SK-N-SH (cell line): ENCODE data around the gene MYO10. TPM values are rescaled to one million over a fixed set of nuclear protein-coding genes. Genes with fewer than 3 reads are reported as not detected.

Experiments
- CTCF ChIA-PET: fragments of 300-600, 350-600 bp; formaldehyde crosslinking; extraction: SDS; loops from one replicate; lab custom pipeline; 2021; lab: Yijun Ruan, JAX
- POLR2A ChIA-PET: fragments of 350-600 bp; sonication (Branson Sonifier 250); formaldehyde crosslinking; extraction: SDS; loops from one replicate; lab custom pipeline; 2020; ENCODE audit warnings: antibody characterized with exemption, inconsistent platforms; lab: Yijun Ruan, JAX
- DNase-seq: peaks from one replicate; pipeline ENCODE4 v3.0.0; 2012
- H2AFZ ChIP-seq: fragments of 200-600 bp; sonication (generic); 2 replicates; pipeline ENCODE4 v1.8.1; 2016; ENCODE audit warnings: antibody characterized with exemption, mild to moderate bottlenecking, low read depth
- H3F3A ChIP-seq: fragments of 200-600 bp; sonication (generic); replicated peaks from 2 replicates; pipeline ENCODE3; 2016; ENCODE audit warnings: antibody characterized with exemption, mild to moderate bottlenecking; ENCODE audit not compliant: insufficient read depth
- H3K27ac ChIP-seq, 2 experiments: fragments of 200-500 bp in 1 of 2; fragments of 200-600 bp in 1 of 2; sonication (Bioruptor generic) in 1 of 2; sonication (generic), shearing (Covaris generic) in 1 of 2; 2 replicates each; pipeline versions ENCODE4 v1.5.1 to v1.6.1; 2014 to 2016; ENCODE audit warnings: low read depth in 2 of 2, inconsistent platforms in 1 of 2, low read length in 1 of 2, mild to moderate bottlenecking in 1 of 2, mixed read lengths in 1 of 2
- H3K27me3 ChIP-seq: fragments of 200-600 bp; sonication (generic), shearing (Covaris generic); 2 replicates; pipeline ENCODE4 v1.6.1; 2016; ENCODE audit warnings: mixed run types; ENCODE audit not compliant: insufficient read depth
- H3K36me3 ChIP-seq, 2 experiments: fragments of 200-500 bp in 1 of 2; fragments of 200-600 bp in 1 of 2; sonication (Bioruptor generic) in 1 of 2; sonication (generic) in 1 of 2; replicated peaks in 1 of 2; 2 replicates each; pipeline versions ENCODE3 to v1.5.1; 2014 to 2016; ENCODE audit warnings: low read length in 1 of 2, mild to moderate bottlenecking in 1 of 2; ENCODE audit not compliant: insufficient read depth in 2 of 2, control insufficient read depth in 1 of 2
- H3K4me1 ChIP-seq, 2 experiments: fragments of 200-500 bp in 1 of 2; fragments of 200-600 bp in 1 of 2; sonication (Bioruptor generic) in 1 of 2; sonication (generic), shearing (Covaris generic) in 1 of 2; 2 replicates each; pipeline versions ENCODE4 v1.5.1 to v1.6.1; 2014 to 2016; ENCODE audit warnings: low read depth in 1 of 2, low read length in 1 of 2, mixed run types in 1 of 2; ENCODE audit not compliant: insufficient read depth in 2 of 2, control insufficient read depth in 1 of 2
- H3K4me2 ChIP-seq: fragments of 200-600 bp; sonication (generic), shearing (Covaris generic); 2 replicates; pipeline ENCODE4 v1.6.1; 2017; ENCODE audit warnings: mixed run types
- H3K4me3 ChIP-seq, 2 experiments: fragments of 200-500 bp in 1 of 2; fragments of 200-600 bp in 1 of 2; sonication (Bioruptor generic) in 1 of 2; sonication (generic), shearing (Covaris generic) in 1 of 2; 2 replicates each; pipeline versions ENCODE4 v1.5.1 to v1.8.1; 2014 to 2016; ENCODE audit warnings: low read depth in 2 of 2, inconsistent platforms in 1 of 2, low read length in 1 of 2, mild to moderate bottlenecking in 1 of 2, mixed read lengths in 1 of 2, moderate library complexity in 1 of 2
- H3K79me2 ChIP-seq: fragments of 200-600 bp; sonication (generic); 2 replicates; pipeline ENCODE4 v1.8.1; 2017; ENCODE audit warnings: mild to moderate bottlenecking; ENCODE audit not compliant: insufficient read depth
- H3K9ac ChIP-seq: fragments of 200-600 bp; sonication (generic); 2 replicates; pipeline ENCODE4 v1.6.1; 2017; ENCODE audit warnings: mixed run types
- H3K9me2 ChIP-seq: fragments of 200-600 bp; sonication (generic); 2 replicates; pipeline ENCODE4 v1.6.1; 2017; ENCODE audit warnings: mixed run types
- H3K9me3 ChIP-seq: fragments of 200-600 bp; sonication (generic); 2 replicates; pipeline ENCODE4 v1.6.1; 2017; ENCODE audit warnings: mixed run types, mild to moderate bottlenecking, moderate library complexity
- H4K20me1 ChIP-seq: fragments of 200-600 bp; sonication (generic); 2 replicates; pipeline ENCODE4 v1.6.1; 2017; ENCODE audit warnings: mild to moderate bottlenecking, mixed run types; ENCODE audit not compliant: insufficient read depth
- CHD2 ChIP-seq: fragments of 150-350 bp; IDR thresholded peaks from 2 replicates; pipeline ENCODE4 v1.6.1; 2018; ENCODE audit warnings: low read length; ENCODE audit not compliant: partially characterized antibody
- ELF1 ChIP-seq: IDR thresholded peaks from 2 replicates; pipeline ENCODE4 v1.4.0; 2012
- EP300 ChIP-seq, 2 experiments: IDR thresholded peaks; 2 replicates each; pipeline versions ENCODE4 v1.4.0 to v1.6.1; 2012; ENCODE audit warnings: borderline replicate concordance in 1 of 2, low read depth in 1 of 2, low read length in 1 of 2
- FOSL2 ChIP-seq: IDR thresholded peaks from 2 replicates; pipeline ENCODE4 v1.4.0; 2012; ENCODE audit warnings: low read depth, mild to moderate bottlenecking, moderate library complexity, borderline replicate concordance
- FOXJ3 ChIP-seq: sonication (generic); formaldehyde crosslinking; IDR thresholded peaks from 2 replicates; pipeline ENCODE4 v1.5.1; 2020; ENCODE audit warnings: mild to moderate bottlenecking, missing genetic modification reagents
- GABPA ChIP-seq: IDR thresholded peaks from 2 replicates; pipeline ENCODE4 v1.4.0; 2012; ENCODE audit warnings: low read depth, mild to moderate bottlenecking
- GATA2 ChIP-seq: sonication (generic); formaldehyde crosslinking; IDR thresholded peaks from 2 replicates; pipeline ENCODE4 v1.5.0; 2020; ENCODE audit warnings: mild to moderate bottlenecking, missing genetic modification reagents
- IRF3 ChIP-seq: fragments of 150-350 bp; IDR thresholded peaks from 2 replicates; pipeline ENCODE4 v1.6.1; 2016; ENCODE audit warnings: mild to moderate bottlenecking, low read depth, low read length
- JUND ChIP-seq: IDR thresholded peaks from 2 replicates; pipeline ENCODE4 v1.4.0; 2012
- MEF2A ChIP-seq: IDR thresholded peaks from 2 replicates; pipeline ENCODE4 v1.4.0; 2012; ENCODE audit warnings: low read depth, borderline replicate concordance
- MXI1 ChIP-seq: IDR thresholded peaks from 2 replicates; pipeline ENCODE4 v1.6.1; 2012; ENCODE audit warnings: mild to moderate bottlenecking, low read depth, low read length, improper control_type of control experiment
- NFIC ChIP-seq: IDR thresholded peaks from 2 replicates; pipeline ENCODE4 v1.4.0; 2012; ENCODE audit warnings: borderline replicate concordance
- POLR2AphosphoS5 ChIP-seq: IDR thresholded peaks from 2 replicates; pipeline ENCODE4 v1.6.1; 2012; ENCODE audit warnings: low read depth, low read length
- RAD21 ChIP-seq: IDR thresholded peaks from 2 replicates; pipeline ENCODE4 v1.6.1; 2012; ENCODE audit warnings: mild to moderate bottlenecking, low read length
- RCOR1 ChIP-seq: fragments of 150-350 bp; IDR thresholded peaks from 2 replicates; pipeline ENCODE4 v1.6.1; 2017; ENCODE audit warnings: antibody characterized with exemption, low read length
- RFX5 ChIP-seq: IDR thresholded peaks from 2 replicates; pipeline ENCODE4 v1.6.1; 2012; ENCODE audit warnings: mild to moderate bottlenecking, improper control_type of control experiment, low read length
- RXRA ChIP-seq: IDR thresholded peaks from 2 replicates; pipeline ENCODE4 v1.4.0; 2012; ENCODE audit warnings: low read depth, mild to moderate bottlenecking, borderline replicate concordance
- SIN3A ChIP-seq: IDR thresholded peaks from 2 replicates; pipeline ENCODE4 v1.6.1; 2012; ENCODE audit warnings: low read depth, mild to moderate bottlenecking, low read length, moderate library complexity, borderline replicate concordance
- SMC3 ChIP-seq: IDR thresholded peaks from 2 replicates; pipeline ENCODE4 v1.6.1; 2012; ENCODE audit warnings: low read depth, low read length, improper control_type of control experiment
- TAF1 ChIP-seq: IDR thresholded peaks from 2 replicates; pipeline ENCODE4 v1.6.1; 2012; ENCODE audit warnings: low read depth, mild to moderate bottlenecking, low read length, moderate library complexity, borderline replicate concordance
- TCF12 ChIP-seq: IDR thresholded peaks from 2 replicates; pipeline ENCODE4 v1.4.0; 2012
- TEAD4 ChIP-seq: IDR thresholded peaks from 2 replicates; pipeline ENCODE4 v1.4.0; 2012; ENCODE audit warnings: mild to moderate bottlenecking, borderline replicate concordance; ENCODE audit not compliant: insufficient read depth
- ZBTB33 ChIP-seq: IDR thresholded peaks from 2 replicates; pipeline ENCODE4 v1.4.0; 2012; ENCODE audit warnings: low read depth, borderline replicate concordance
- WGBS: methylation state at CpG from one replicate; pipeline ENCODE4 v1.1.6; 2017; ENCODE audit warnings: low lambda C conversion rate; 5-methylcytosine and 5-hydroxymethylcytosine counted together
- polyA plus RNA-seq, 3 experiments: library from polyadenylated mRNA; depleted of rRNA; stranded (reverse); fragments of >200 nt; gene quantifications; 2 replicates each; pipeline ENCODE4 v1.2.3, GENCODE V29; 2012
- TF ChIP-seq, protein P1 (sequence below): IDR thresholded peaks from 2 replicates; pipeline ENCODE4 v1.4.0; 2012; ENCODE audit warnings: low read depth, borderline replicate concordance
- TF ChIP-seq, protein P2 (sequence below): IDR thresholded peaks from 2 replicates; pipeline ENCODE4; 2012
- TF ChIP-seq, protein P3 (sequence below): IDR thresholded peaks from 2 replicates; pipeline ENCODE4 v1.4.0; 2012; ENCODE audit warnings: low read depth
- TF ChIP-seq, protein P4 (sequence below): fragments of 150-350 bp; IDR thresholded peaks from 2 replicates; pipeline ENCODE4 v1.6.1; 2017; ENCODE audit warnings: antibody characterized with exemption, low read length, low read depth, borderline replicate concordance

Gene MYO10
- polyA plus RNA-seq, 1 of the 3 experiments (the other 2 are of a cell fraction): 8.1 TPM

- Histone ChIP-seq H3K4me3 (no peak overlapping the region), H3K36me3 (peaks cover 0 to 7% of the 10 kb centered on the region in 2 experiments), H2AFZ (no peak overlapping the region), H3K9me2 (no peaks in the 10 kb centered on the region), H3K79me2 (peaks cover 100% of the 10 kb centered on the region), H3K27ac (peak overlapping the region; percentile 51 to 77; a peak in 2 of 4 replicates), H3K27me3 (no peaks in the 10 kb centered on the region), H3K9me3 (no peaks in the 10 kb centered on the region), H4K20me1 (peaks cover 94% of the 10 kb centered on the region), H3F3A (peaks cover 14% of the 10 kb centered on the region), H3K4me1 (peaks cover 20% of the 10 kb centered on the region in 2 experiments; a peak in 3 of 4 replicates), H3K4me2 (no peak overlapping the region), H3K9ac (no peak overlapping the region)
- DNase-seq: peak; percentile 55
- TF ChIP-seq TCF12 (no peak; the same call in 1 of the 2 replicates), FOXJ3 (CRISPR knock-in tag) (no peak), NFIC (no peak), TEAD4 (no peak), RFX5 (no peak), JUND (no peak), MEF2A (no peak), GABPA (no peak), FOSL2 (no peak), CHD2 (peak; percentile 49), ELF1 (no peak), SMC3 (no peak), TAF1 (no peak), ZBTB33 (no peak), IRF3 (no peak), RXRA (no peak), RAD21 (peak; percentile 8; the same call in 1 of the 2 replicates), RCOR1 (peak; percentile 79), POLR2AphosphoS5 (no peak), EP300 (IDR thresholded peaks at IDR 0.05; ENCODE audit: borderline replicate concordance in 1 of 2, low read depth in 1 of 2, low read length in 1 of 2) (peak in 1 of 2 experiments; percentile 63; a peak in 2 of 4 replicates), MXI1 (no peak), GATA2 (CRISPR knock-in tag) (peak; percentile 69), SIN3A (no peak)
- TF ChIP-seq, protein P1, sequence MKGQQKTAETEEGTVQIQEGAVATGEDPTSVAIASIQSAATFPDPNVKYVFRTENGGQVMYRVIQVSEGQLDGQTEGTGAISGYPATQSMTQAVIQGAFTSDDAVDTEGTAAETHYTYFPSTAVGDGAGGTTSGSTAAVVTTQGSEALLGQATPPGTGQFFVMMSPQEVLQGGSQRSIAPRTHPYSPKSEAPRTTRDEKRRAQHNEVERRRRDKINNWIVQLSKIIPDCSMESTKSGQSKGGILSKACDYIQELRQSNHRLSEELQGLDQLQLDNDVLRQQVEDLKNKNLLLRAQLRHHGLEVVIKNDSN: no peak
- TF ChIP-seq, protein P2, sequence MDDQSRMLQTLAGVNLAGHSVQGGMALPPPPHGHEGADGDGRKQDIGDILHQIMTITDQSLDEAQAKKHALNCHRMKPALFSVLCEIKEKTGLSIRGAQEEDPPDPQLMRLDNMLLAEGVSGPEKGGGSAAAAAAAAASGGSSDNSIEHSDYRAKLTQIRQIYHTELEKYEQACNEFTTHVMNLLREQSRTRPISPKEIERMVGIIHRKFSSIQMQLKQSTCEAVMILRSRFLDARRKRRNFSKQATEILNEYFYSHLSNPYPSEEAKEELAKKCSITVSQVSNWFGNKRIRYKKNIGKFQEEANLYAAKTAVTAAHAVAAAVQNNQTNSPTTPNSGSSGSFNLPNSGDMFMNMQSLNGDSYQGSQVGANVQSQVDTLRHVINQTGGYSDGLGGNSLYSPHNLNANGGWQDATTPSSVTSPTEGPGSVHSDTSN: no peak
- TF ChIP-seq, protein P3, sequence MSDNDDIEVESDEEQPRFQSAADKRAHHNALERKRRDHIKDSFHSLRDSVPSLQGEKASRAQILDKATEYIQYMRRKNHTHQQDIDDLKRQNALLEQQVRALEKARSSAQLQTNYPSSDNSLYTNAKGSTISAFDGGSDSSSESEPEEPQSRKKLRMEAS: no peak
- TF ChIP-seq, protein P4, sequence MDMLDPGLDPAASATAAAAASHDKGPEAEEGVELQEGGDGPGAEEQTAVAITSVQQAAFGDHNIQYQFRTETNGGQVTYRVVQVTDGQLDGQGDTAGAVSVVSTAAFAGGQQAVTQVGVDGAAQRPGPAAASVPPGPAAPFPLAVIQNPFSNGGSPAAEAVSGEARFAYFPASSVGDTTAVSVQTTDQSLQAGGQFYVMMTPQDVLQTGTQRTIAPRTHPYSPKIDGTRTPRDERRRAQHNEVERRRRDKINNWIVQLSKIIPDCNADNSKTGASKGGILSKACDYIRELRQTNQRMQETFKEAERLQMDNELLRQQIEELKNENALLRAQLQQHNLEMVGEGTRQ: no peak
- CTCF ChIA-PET: interaction anchor here (0.9 to 2.2 kb wide), 6 partner anchors 9 to 324 kb away, joined by 3 to 10 read pairs (median 4); no protein-coding TSS in a partner anchor
- POLR2A ChIA-PET: no interaction called here
- WGBS: 63% methylated on average over 4 of the region's 4 CpGs
Measured at GRCh38 chr5:16866273-16866672, 69.8 kb downstream of the MYO10 start.
